ENCODE measurements around the gene ATP9A. TPM values are rescaled to one million over a fixed set of nuclear protein-coding genes. Genes with fewer than 3 reads are reported as not detected.

ATP9A gene
- total and polyA plus RNA-seq, 12 donors = 3.4 to 32.1 (median 24.6) TPM

GRCh38 chr20:51750037-51750769, 18.0 kb downstream of the ATP9A start:
- Histone ChIP-seq H3K27ac (peak overlapping the region in 3 of 10 donors; percentile 39 to 66 (median 53)), H3K4me3 (no peak overlapping the region), H3K9me3 (peaks cover 0 to 4% (median 0%) of the 10 kb centered on the region in 11 donors), H3K27me3 (no peaks in the 10 kb centered on the region), H3K36me3 (no peaks in the 10 kb centered on the region), H3K4me1 (peaks cover 6 to 30% (median 22%) of the 10 kb centered on the region in 9 donors)
- ATAC-seq (peak; percentile 76 to 96 (median 88)), DNase-seq (peak; percentile 53 to 55)
- TF ChIP-seq CTCF (IDR thresholded peaks at IDR 0.05) = no peak
- 73 to 83% methylated on average over 19 of the region's 19 CpGs for WGBS, 2 donors
- intact Hi-C loops (cut with DNase I) = no loop called here

GRCh38 chr20:51749674-51750036, 18.5 kb downstream of the ATP9A start:
- Histone ChIP-seq H3K9me3 (peaks cover 0 to 4% (median 0%) of the 10 kb centered on the region in 11 donors), H3K27ac (peak overlapping the region in 3 of 10 donors; percentile 39 to 66 (median 53)), H3K4me1 (peaks cover 6 to 30% (median 22%) of the 10 kb centered on the region in 9 donors), H3K4me3 (no peak overlapping the region), H3K36me3 (no peaks in the 10 kb centered on the region), H3K27me3 (no peaks in the 10 kb centered on the region)
- DNase-seq (no peak), ATAC-seq (peak in 6 of 8 donors; percentile 18 to 87 (median 54))
- intact Hi-C loops (cut with DNase I) = no loop called here
- no peak for TF ChIP-seq CTCF (IDR thresholded peaks at IDR 0.05)
- 10% methylated on average over 1 of the region's 1 CpG for WGBS, 2 donors

GRCh38 chr20:51747182-51747911, 20.8 kb downstream of the ATP9A start:
- Histone ChIP-seq H3K4me3 (no peak overlapping the region), H3K27me3 (no peaks in the 10 kb centered on the region), H3K27ac (no peak overlapping the region), H3K4me1 (peaks cover 6 to 32% (median 20%) of the 10 kb centered on the region in 9 donors), H3K9me3 (peaks cover 0 to 4% (median 0%) of the 10 kb centered on the region in 11 donors), H3K36me3 (no peaks in the 10 kb centered on the region)
- ATAC-seq (no peak), DNase-seq (no peak)
- 73 to 80% methylated on average over 7 of the region's 7 CpGs for WGBS, 2 donors
- intact Hi-C loops (cut with DNase I) = no loop called here
- TF ChIP-seq CTCF (IDR thresholded peaks at IDR 0.05) = no peak

- no peak for DNase-seq
- Histone ChIP-seq H3K4me3 (no peak overlapping the region), H3K27ac (no peak overlapping the region), H3K27me3 (no peaks in the 10 kb centered on the region), H3K4me1 (peaks cover 6 to 36% (median 20%) of the 10 kb centered on the region in 9 donors), H3K36me3 (no peaks in the 10 kb centered on the region), H3K9me3 (peaks cover 0 to 4% (median 0%) of the 10 kb centered on the region in 11 donors)
- no peak for ATAC-seq
- WGBS, 2 donors = 86 to 89% methylated on average over 3 of the region's 3 CpGs
- no peak for TF ChIP-seq CTCF (IDR thresholded peaks at IDR 0.05)
- intact Hi-C loops (cut with DNase I) = no loop called here
Measured at GRCh38 chr20:51745804-51746203, 22.4 kb downstream of the ATP9A start.
